ENCODE results near the gene PBX1. TPM values are rescaled to one million over a fixed set of nuclear protein-coding genes. Genes with fewer than 3 reads are reported as not detected.

PBX1 gene
- total RNA-seq, 2 donors from 2014 or later = 59.9 to 79.2 TPM

GRCh38 chr1:164683235-164683634 lies 124.3 kb downstream of the PBX1 start:
- Mint-ChIP-seq H3K27me3 (ENCODE audit: insufficient read depth) (no peaks in the 10 kb centered on the region), H3K4me1 (peaks cover 10% of the 10 kb centered on the region), H3K36me3 (ENCODE audit: low read depth) (peaks cover 20% of the 10 kb centered on the region), H3K9me3 (no peaks in the 10 kb centered on the region), H3K4me3 (no peak overlapping the region), H3K27ac (no peak overlapping the region)
- TF ChIP-seq CTCF (conservative IDR thresholded peaks at IDR 0.05) = no peak
- Histone ChIP-seq H3K9ac (ENCODE audit: extremely low read depth, low read length, poor library complexity, severe bottlenecking) (no peak overlapping the region), H3K36me3 (ENCODE audit: control insufficient read depth, insufficient read depth, low read length) (no peaks in the 10 kb centered on the region), H3K4me3 (ENCODE audit: low read length) (no peak overlapping the region), H3K27me3 (ENCODE audit: control insufficient read depth, insufficient read depth, low read length, poor library complexity, severe bottlenecking) (no peaks in the 10 kb centered on the region), H3K27ac (ENCODE audit: low read depth, low read length) (no peak overlapping the region), H3K4me1 (ENCODE audit: control insufficient read depth, insufficient read depth, low read length) (no peaks in the 10 kb centered on the region), H3K9me3 (ENCODE audit: control insufficient read depth, low read length) (no peaks in the 10 kb centered on the region)
- DNase-seq = no peak
- 95 to 100% methylated on average over 3 of the region's 3 CpGs for WGBS, 2 experiments (ENCODE audit: insufficient coverage in 1 of 2, insufficient read length in 1 of 2)

DNA sequence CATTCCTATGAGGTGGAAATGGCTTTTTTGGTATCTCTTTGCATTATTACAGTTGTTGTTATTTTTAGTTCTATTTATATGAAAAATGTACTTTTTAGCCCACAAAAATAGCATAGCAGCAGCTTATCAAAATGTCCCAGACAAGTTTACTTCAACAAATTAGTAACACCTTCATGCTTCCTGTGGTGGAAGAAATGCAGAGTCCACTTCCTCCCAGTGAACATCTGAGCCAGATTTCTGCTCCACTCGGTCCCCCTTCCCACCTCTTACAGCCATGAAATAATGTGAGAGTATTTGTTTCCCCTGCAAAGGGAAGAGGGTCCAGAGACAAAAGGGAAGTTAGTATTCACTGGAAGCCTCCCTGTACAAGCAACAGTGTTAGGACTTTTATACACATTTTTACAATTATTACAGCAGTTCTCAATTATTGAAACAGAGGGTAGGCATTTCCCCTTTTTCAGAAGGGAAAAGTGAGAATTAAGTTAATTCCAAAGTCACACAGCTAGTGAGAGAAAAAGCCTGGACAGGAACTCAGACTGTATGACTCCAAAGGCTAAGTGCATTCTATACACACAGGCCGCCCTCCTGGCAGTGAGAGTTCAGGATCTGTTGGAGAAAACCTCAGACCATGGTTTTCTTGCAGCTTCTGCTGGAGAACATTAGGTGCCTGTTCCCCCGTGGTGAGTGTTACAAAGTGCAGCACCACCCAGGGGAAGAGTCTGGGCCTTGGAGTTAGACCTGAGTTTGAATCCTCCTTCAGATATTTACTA lies 126.5 kb downstream of the PBX1 start:
- Mint-ChIP-seq H3K27ac (peak overlapping the region; percentile 39), H3K4me1 (peaks cover 19% of the 10 kb centered on the region), H3K36me3 (ENCODE audit: low read depth) (peaks cover 18% of the 10 kb centered on the region), H3K9me3 (no peaks in the 10 kb centered on the region), H3K4me3 (no peak overlapping the region), H3K27me3 (ENCODE audit: insufficient read depth) (no peaks in the 10 kb centered on the region)
- H3K27me3 ChIP-seq (ENCODE audit: control insufficient read depth, insufficient read depth, low read length, poor library complexity, severe bottlenecking) = no peaks in the 10 kb centered on the region
- H3K4me3 ChIP-seq (ENCODE audit: low read length) = no peak overlapping the region
- no peaks in the 10 kb centered on the region for H3K36me3 ChIP-seq (ENCODE audit: control insufficient read depth, insufficient read depth, low read length)
- DNase-seq = no peak
- no peaks in the 10 kb centered on the region for H3K9me3 ChIP-seq (ENCODE audit: control insufficient read depth, low read length)
- H3K9ac ChIP-seq (ENCODE audit: extremely low read depth, low read length, poor library complexity, severe bottlenecking) = no peak overlapping the region
- H3K27ac ChIP-seq (ENCODE audit: low read depth, low read length) = no peak overlapping the region
- WGBS, 2 experiments (ENCODE audit: insufficient coverage in 1 of 2, insufficient read length in 1 of 2) = 92 to 100% methylated on average over 1 to 3 of the region's 3 CpGs
- H3K4me1 ChIP-seq (ENCODE audit: control insufficient read depth, insufficient read depth, low read length) = no peaks in the 10 kb centered on the region
- no peak for TF ChIP-seq CTCF (conservative IDR thresholded peaks at IDR 0.05)

DNA sequence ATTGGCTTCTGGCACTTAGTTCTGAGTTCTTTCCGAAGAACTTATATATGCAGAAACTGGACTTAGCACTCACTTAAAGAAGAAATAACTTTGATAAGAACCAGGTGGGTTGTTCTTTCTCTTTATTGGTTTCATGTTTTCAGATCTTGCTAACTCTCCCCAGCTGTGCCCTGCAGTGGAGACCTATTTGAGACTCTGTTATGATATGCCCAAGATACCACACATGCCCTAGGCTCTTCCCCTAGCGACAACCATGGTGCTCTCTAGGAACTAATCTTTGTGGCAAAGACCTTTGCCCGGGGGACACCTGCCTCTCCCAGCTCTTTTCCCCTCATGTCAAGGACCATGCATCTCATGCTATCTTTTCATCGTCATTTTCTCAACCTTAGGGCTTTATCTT lies 128.8 kb downstream of the PBX1 start:
- no peak for TF ChIP-seq CTCF (conservative IDR thresholded peaks at IDR 0.05)
- no peak for DNase-seq
- H3K36me3 ChIP-seq (ENCODE audit: control insufficient read depth, insufficient read depth, low read length) = no peaks in the 10 kb centered on the region
- peaks cover 20% of the 10 kb centered on the region for H3K36me3 Mint-ChIP-seq (ENCODE audit: low read depth)
- no peak overlapping the region for H3K4me3 Mint-ChIP-seq
- WGBS, 2 experiments (ENCODE audit: insufficient coverage in 1 of 2, insufficient read length in 1 of 2) = 91 to 94% methylated on average over 3 to 4 of the region's 4 CpGs
- H3K27ac ChIP-seq (ENCODE audit: low read depth, low read length) = no peak overlapping the region
- H3K4me1 Mint-ChIP-seq = peaks cover 16% of the 10 kb centered on the region
- H3K9me3 ChIP-seq (ENCODE audit: control insufficient read depth, low read length) = no peaks in the 10 kb centered on the region
- no peaks in the 10 kb centered on the region for H3K27me3 ChIP-seq (ENCODE audit: control insufficient read depth, insufficient read depth, low read length, poor library complexity, severe bottlenecking)
- H3K4me1 ChIP-seq (ENCODE audit: control insufficient read depth, insufficient read depth, low read length) = no peaks in the 10 kb centered on the region
- H3K4me3 ChIP-seq (ENCODE audit: low read length) = no peak overlapping the region
- no peaks in the 10 kb centered on the region for H3K27me3 Mint-ChIP-seq (ENCODE audit: insufficient read depth)
- H3K9me3 Mint-ChIP-seq = no peaks in the 10 kb centered on the region
- H3K9ac ChIP-seq (ENCODE audit: extremely low read depth, low read length, poor library complexity, severe bottlenecking) = no peak overlapping the region
- no peak overlapping the region for H3K27ac Mint-ChIP-seq

Measured in endodermal cell (in vitro differentiated cells).